Mucosa of descending colon (tissue), 3 donors: ENCODE data around the gene SLC2A3. TPM values are rescaled to one million over a fixed set of nuclear protein-coding genes. Genes with fewer than 3 reads are reported as not detected.
"Not testable (repeated sequence)": the region's sequence is repeated elsewhere in the genome, so short reads cannot be mapped to it uniquely, and the experiment has no call there.

ENCODE experiments used
- ATAC-seq: fragments of 200-7000 bp; cut with Tn5 transposase; one replicate; pipeline ENCODE4 v1.9.1; 2020; ENCODE audit warnings: mild to moderate bottlenecking, moderate library complexity
- DNase-seq, 3 donors: peaks; one replicate each; pipeline ENCODE4 v3.0.0-alpha.2; 2020
- H3K36me3 ChIP-seq: fragments of 200-600 bp; one replicate; pipeline ENCODE4 v1.8.0; 2021; ENCODE audit warnings: low read depth, mild to moderate bottlenecking
- H3K4me1 ChIP-seq: fragments of 200-600 bp; one replicate; pipeline ENCODE4 v1.8.0; 2021; ENCODE audit warnings: low read depth, mild to moderate bottlenecking
- H3K4me3 ChIP-seq: fragments of 200-600 bp; one replicate; pipeline ENCODE4 v1.8.0; 2021; ENCODE audit warnings: mild to moderate bottlenecking
- H3K9me3 ChIP-seq: fragments of 200-600 bp; one replicate; pipeline ENCODE4 v1.8.0; 2021; ENCODE audit warnings: mild to moderate bottlenecking
- CTCF ChIP-seq: fragments of 200-600 bp; IDR thresholded peaks from one replicate; pipeline ENCODE4 v1.8.0; 2022; ENCODE audit warnings: antibody characterized with exemption, mild to moderate bottlenecking
- intact Hi-C, 2 donors: fragments of 100-400 bp; cut with DNase I in 1 of 2; cut with micrococcal nuclease in 1 of 2; formaldehyde crosslinking; loops; one replicate each; pipeline versions ENCODE4 v1.11.0 to v1.11.1; 2022; cut with DNase I, micrococcal nuclease
- total RNA-seq, 3 donors: library from RNA; stranded (reverse); fragmentation: NEBNext Ultra II Directional in 2 of 3; extraction: Animal tissue kit (Norgen Biotek cat#: 25700) in 2 of 3; gene quantifications; one replicate each; pipeline versions ENCODE4 v1.2.1 to v1.2.4, GENCODE V29; 2021 to 2023
- donor health status: DM: no; HTN: no; CAD: no; lungs with moderate emphysema.
- donor health status: DM: no; HTN: no; CAD: no.
- donor health status: DM: no; HTN: yes; CAD: no.

The SLC2A3 gene
- total RNA-seq, 3 donors from 2014 or later, result 11.9 to 19.9 (median 18.0) TPM

- DNase-seq (no peak), ATAC-seq (no peak)
- TF ChIP-seq CTCF, result no peak
- H3K4me1 ChIP-seq, result peaks cover 5% of the 10 kb centered on the region
- intact Hi-C loops, result no loop called here
- no peaks in the 10 kb centered on the region for H3K9me3 ChIP-seq
- H3K4me3 ChIP-seq, result no peak overlapping the region
- H3K36me3 ChIP-seq, result no peaks in the 10 kb centered on the region
These were observed 25.6 kb upstream of the SLC2A3 start for GRCh38 chr12:7961395-7962178.

DNA sequence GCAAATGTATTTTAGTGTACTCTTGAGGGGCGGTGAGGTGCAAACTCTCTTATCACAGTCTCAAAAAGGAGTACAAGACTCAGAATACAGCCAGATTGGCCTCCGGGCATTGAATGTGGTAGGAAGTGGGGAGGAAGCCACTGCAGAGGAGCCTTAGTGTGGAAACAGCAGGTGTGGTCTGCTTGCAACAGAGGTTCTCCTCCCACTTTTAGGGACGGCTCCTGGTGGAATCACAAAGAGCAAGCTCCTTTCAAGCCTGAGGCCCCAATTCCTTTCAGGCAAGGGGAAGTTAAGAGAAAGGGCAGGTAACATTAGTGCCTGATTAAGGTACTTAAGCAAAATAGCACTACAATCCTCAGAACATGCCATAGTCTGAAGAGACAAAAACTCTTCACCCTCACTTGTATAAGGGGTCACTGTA lies 23.7 kb upstream of the SLC2A3 start:
- peak in 2 of 3 donors; percentile 35 to 50 for DNase-seq
- Histone ChIP-seq H3K9me3 (no peaks in the 10 kb centered on the region), H3K4me1 (peaks cover 5% of the 10 kb centered on the region), H3K36me3 (no peaks in the 10 kb centered on the region), H3K4me3 (no peak overlapping the region)
- TF ChIP-seq CTCF, result no peak
- intact Hi-C loops, result no loop called here
- peak; percentile 66 for ATAC-seq

DNA sequence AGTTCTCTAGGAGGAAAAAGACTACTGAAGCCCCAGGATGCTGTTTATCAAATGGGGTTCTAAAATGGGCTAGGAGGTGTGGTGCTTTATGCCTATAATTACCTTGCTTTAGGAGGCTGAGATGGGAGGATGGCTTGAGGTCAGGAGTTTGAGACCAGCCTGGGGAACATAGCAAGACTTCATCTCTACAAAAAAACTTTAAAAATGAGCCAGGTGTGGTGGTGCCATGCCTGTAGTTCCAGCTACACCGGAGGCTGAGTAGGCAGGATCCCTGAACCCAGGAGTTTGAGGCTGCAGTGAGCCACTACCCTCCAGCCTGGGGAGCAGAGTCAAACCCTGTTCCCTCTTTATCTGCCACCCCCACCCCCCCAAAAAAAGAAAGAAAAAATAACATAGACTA lies 23.3 kb upstream of the SLC2A3 start:
- TF ChIP-seq CTCF, result no peak
- Histone ChIP-seq H3K4me1 (peaks cover 5% of the 10 kb centered on the region), H3K36me3 (no peaks in the 10 kb centered on the region), H3K4me3 (no peak overlapping the region), H3K9me3 (no peaks in the 10 kb centered on the region)
- DNase-seq, result no peak
- intact Hi-C loops, result no loop called here
- no peak for ATAC-seq

DNA sequence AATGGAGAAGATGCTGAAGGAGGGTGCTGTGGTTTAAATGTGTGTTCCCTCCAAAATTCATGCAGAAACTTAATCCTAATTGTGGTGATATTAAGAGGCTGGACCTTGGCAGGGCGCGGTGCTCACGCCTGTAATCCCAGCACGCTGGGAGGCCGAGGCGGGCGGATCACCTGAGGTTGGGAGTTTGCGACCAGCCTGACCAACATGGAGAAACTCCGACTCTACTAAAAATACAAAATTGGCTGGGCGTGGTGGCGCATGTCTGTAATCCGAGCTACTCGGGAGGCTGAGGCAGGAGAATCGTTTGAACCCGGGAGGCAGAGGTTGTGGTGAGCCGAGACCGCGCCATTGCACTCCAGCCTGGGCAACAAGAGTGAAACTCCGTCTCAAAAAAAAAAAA lies 18.9 kb upstream of the SLC2A3 start:
- DNase-seq, H3K9me3 ChIP-seq, H3K4me1 ChIP-seq, ATAC-seq, H3K36me3 ChIP-seq, H3K4me3 ChIP-seq, intact Hi-C loops: not testable (repeated sequence)

GRCh38 chr12:7954418-7954817 lies 18.4 kb upstream of the SLC2A3 start:
- DNase-seq, H3K36me3 ChIP-seq, H3K4me3 ChIP-seq, H3K9me3 ChIP-seq, intact Hi-C loops, ATAC-seq, H3K4me1 ChIP-seq: not testable (repeated sequence)

- H3K4me3 ChIP-seq, H3K36me3 ChIP-seq, ATAC-seq, DNase-seq, H3K9me3 ChIP-seq, intact Hi-C loops, H3K4me1 ChIP-seq: not testable (repeated sequence)
These were observed 17.9 kb upstream of the SLC2A3 start for GRCh38 chr12:7953912-7954311.

GRCh38 chr12:7951671-7952070 lies 15.7 kb upstream of the SLC2A3 start:
- ATAC-seq (no peak), DNase-seq (no peak)
- no peak overlapping the region for H3K4me3 ChIP-seq
- no peaks in the 10 kb centered on the region for H3K36me3 ChIP-seq
- intact Hi-C loops, result no loop called here
- no peaks in the 10 kb centered on the region for H3K4me1 ChIP-seq
- TF ChIP-seq CTCF, result no peak
- H3K9me3 ChIP-seq, result no peaks in the 10 kb centered on the region

DNA sequence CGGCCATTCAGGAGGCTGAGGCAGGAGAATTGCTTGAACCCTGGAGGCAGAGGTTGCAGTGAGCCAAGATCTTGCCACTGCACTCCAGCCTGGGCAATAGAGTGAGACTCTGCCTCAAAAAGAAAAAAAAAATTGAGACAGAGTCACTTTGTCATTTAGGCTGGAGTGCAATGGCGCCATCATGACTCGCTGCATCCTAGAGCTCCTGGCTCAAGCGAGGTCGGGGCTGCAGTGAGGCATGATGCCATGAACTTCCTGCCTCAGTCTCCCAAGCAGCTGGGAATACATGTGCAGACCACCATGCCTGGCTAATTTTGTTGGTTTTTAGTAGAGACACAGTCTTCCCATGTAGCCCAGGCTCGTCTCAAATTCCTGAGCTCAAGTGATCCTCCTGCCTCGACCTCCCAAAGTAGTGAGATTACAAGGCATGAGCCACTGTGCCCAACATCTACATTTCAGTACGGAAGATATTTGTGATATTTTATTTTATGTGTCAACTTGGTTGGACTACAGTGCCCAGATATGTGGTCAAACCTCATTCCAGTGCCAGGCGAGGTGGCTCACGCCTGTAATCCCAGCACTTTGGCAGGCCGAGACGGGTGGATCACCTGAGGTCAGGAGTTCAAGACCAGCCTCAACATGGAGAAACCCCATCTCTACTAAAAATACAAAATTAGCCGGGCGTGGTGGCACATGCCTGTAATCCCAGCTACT lies 14.4 kb upstream of the SLC2A3 start:
- H3K4me3 ChIP-seq, DNase-seq, intact Hi-C loops, H3K9me3 ChIP-seq, ATAC-seq, H3K36me3 ChIP-seq, H3K4me1 ChIP-seq: not testable (repeated sequence)
